Measurements from ENCODE around the gene OR52M1. TPM values are rescaled to one million over a fixed set of nuclear protein-coding genes. Genes with fewer than 3 reads are reported as not detected.

Gene OR52M1
- total RNA-seq, 1 donor from 2014 or later: not detected

- no peak for TF ChIP-seq CTCF (IDR thresholded peaks at IDR 0.05)
- H3K4me3 ChIP-seq: no peak overlapping the region
- no peak overlapping the region for H3K27ac ChIP-seq
- H3K36me3 ChIP-seq: no peaks in the 10 kb centered on the region
- intact Hi-C loops (cut with DNase I): no loop called here
- DNase-seq (no peak), ATAC-seq (no peak)
- no peaks in the 10 kb centered on the region for H3K27me3 ChIP-seq
- H3K4me1 ChIP-seq: no peaks in the 10 kb centered on the region
- no peaks in the 10 kb centered on the region for H3K9me3 ChIP-seq
Observed at GRCh38 chr11:4589017-4589416, 44.0 kb downstream of the OR52M1 start.

DNA sequence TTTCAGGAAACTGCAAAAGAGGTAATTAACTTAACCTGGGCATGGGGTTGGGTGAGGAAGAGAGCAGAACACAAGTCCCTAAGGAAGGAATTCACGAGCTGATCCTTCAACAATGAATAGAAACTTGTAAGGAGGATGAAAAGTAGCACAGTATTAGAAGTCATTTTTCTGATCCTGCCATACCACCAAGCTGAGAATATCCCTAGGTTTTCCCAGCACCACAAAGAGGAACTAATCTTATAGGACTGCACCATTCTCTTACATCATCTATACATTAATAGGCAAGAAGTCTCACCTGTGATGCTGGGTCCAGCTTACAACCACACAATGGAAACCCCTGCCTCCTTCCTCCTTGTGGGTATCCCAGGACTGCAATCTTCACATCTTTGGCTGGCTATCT, 48.7 kb downstream of the OR52M1 start, which contains the start of gene OR52I1:
Gene OR52I1, plus strand, starts transcription at position 301 of the 400 bp plus-strand sequence. Its CDS starts 0 bp downstream, at position 301.
- H3K27me3 ChIP-seq: no peaks in the 10 kb centered on the region
- no peak within 1 kb of the TSS for H3K27ac ChIP-seq
- H3K36me3 ChIP-seq: peaks cover 7% of the 10 kb centered on the region
- no peaks in the 10 kb centered on the region for H3K4me1 ChIP-seq
- TF ChIP-seq CTCF (IDR thresholded peaks at IDR 0.05): no peak
- intact Hi-C loops (cut with DNase I): no loop called here
- ATAC-seq (no peak), DNase-seq (no peak)
- H3K4me3 ChIP-seq: no peak within 1 kb of the TSS
- no peaks in the 10 kb centered on the region for H3K9me3 ChIP-seq

Other genes with a start within 250 kb of the OR52M1 start
- gene OR52B4, start 176.8 kb upstream of the OR52M1 start, total RNA-seq: not detected
- 34.1 TPM for gene TRIM21, start 151.5 kb upstream of the OR52M1 start, total RNA-seq
- gene OR52K2, start 95.9 kb upstream of the OR52M1 start, total RNA-seq: not detected
- gene OR52K1, start 62.5 kb upstream of the OR52M1 start, total RNA-seq: 0.12 TPM
- gene OR52I2, start 36.6 kb downstream of the OR52M1 start, total RNA-seq: not detected
- gene OR52I1, start 48.8 kb downstream of the OR52M1 start, total RNA-seq: not detected
- gene TRIM68, start 63.0 kb downstream of the OR52M1 start, total RNA-seq: 12.4 TPM
- gene OR51D1, start 92.3 kb downstream of the OR52M1 start, total RNA-seq: not detected
- not detected for gene OR51E1, start 98.8 kb downstream of the OR52M1 start, total RNA-seq
- not detected for gene OR51E2, start 152.7 kb downstream of the OR52M1 start, total RNA-seq
- gene MMP26, start 159.6 kb downstream of the OR52M1 start, total RNA-seq: not detected
- gene OR51F1, start 224.7 kb downstream of the OR52M1 start, total RNA-seq: not detected

Measured in upper lobe of right lung (tissue), 1 donor.